ENCODE data around the gene NLRC4. TPM values are rescaled to one million over a fixed set of nuclear protein-coding genes. Genes with fewer than 3 reads are reported as not detected.

Gene NLRC4
- polyA plus RNA-seq, 1 donor (not counting 4 experiments of a cell fraction or from before 2014, with no cell fraction given) = not detected

DNA sequence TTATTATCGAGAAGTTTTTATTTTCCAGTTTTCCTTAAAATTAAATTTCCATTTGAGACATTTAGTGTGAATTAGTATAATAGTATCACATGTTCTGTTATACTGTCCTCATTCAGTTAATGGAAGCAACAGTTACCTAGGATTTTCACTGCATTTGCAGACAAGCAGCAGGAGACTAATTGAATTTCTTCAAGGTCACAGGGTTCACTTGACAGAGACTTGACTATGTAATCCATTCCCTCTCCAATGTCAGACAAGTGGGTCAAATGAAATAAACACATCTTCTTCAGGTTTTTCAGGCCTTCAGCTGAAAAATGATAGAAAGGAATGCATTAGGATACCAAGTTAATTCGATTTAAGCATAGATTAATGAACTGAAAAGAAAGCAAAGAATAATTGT, 26.7 kb downstream of the NLRC4 start:
- peaks cover 0 to 1% of the 10 kb centered on the region in 2 experiments for H3K36me3 ChIP-seq (ENCODE audit: control insufficient read depth in 2 of 2, extremely low read depth in 1 of 2, insufficient read depth in 2 of 2, low read length in 2 of 2)
- no peak overlapping the region for H2AFZ ChIP-seq (ENCODE audit: control insufficient read depth, low read length)
- peaks cover 16% of the 10 kb centered on the region for H3K4me1 ChIP-seq (ENCODE audit: control insufficient read depth, extremely low read depth, insufficient read depth, low read length)
- H4K20me1 ChIP-seq (ENCODE audit: control insufficient read depth, extremely low read depth, insufficient read depth, low read length) = no peaks in the 10 kb centered on the region
- H3K9me1 ChIP-seq (ENCODE audit: control insufficient read depth, extremely low read depth, insufficient read depth, low read length) = no peaks in the 10 kb centered on the region
- no peak for DNase-seq (ENCODE audit: low read depth, low spot score)
- H3K79me2 ChIP-seq (ENCODE audit: control insufficient read depth, insufficient read depth, low read length) = no peaks in the 10 kb centered on the region
- H3K27ac ChIP-seq (ENCODE audit: control insufficient read depth, insufficient read depth, low read length) = no peak overlapping the region
- no peak overlapping the region for H3K9ac ChIP-seq (ENCODE audit: control insufficient read depth, extremely low read depth, insufficient read depth, low read length)
- no peak for TF ChIP-seq EZH2 (IDR thresholded peaks at IDR 0.05; ENCODE audit: low read length)
- TF ChIP-seq, protein P1, sequence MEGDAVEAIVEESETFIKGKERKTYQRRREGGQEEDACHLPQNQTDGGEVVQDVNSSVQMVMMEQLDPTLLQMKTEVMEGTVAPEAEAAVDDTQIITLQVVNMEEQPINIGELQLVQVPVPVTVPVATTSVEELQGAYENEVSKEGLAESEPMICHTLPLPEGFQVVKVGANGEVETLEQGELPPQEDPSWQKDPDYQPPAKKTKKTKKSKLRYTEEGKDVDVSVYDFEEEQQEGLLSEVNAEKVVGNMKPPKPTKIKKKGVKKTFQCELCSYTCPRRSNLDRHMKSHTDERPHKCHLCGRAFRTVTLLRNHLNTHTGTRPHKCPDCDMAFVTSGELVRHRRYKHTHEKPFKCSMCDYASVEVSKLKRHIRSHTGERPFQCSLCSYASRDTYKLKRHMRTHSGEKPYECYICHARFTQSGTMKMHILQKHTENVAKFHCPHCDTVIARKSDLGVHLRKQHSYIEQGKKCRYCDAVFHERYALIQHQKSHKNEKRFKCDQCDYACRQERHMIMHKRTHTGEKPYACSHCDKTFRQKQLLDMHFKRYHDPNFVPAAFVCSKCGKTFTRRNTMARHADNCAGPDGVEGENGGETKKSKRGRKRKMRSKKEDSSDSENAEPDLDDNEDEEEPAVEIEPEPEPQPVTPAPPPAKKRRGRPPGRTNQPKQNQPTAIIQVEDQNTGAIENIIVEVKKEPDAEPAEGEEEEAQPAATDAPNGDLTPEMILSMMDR (optimal IDR thresholded peaks at IDR 0.05 in 1 of 3, IDR thresholded peaks at IDR 0.05 in 1 of 3, conservative IDR thresholded peaks at IDR 0.05 in 1 of 3; ENCODE audit: extremely low read depth in 1 of 3, insufficient read depth in 2 of 3, low read length in 3 of 3) = no peak
- FAIRE-seq = no peak
- no peaks in the 10 kb centered on the region for H3K9me3 ChIP-seq (ENCODE audit: control insufficient read depth, low read depth, low read length)
- no peaks in the 10 kb centered on the region for H3K27me3 ChIP-seq (ENCODE audit: control insufficient read depth, extremely low read depth, insufficient read depth, low read length)
- dilution Hi-C loops (cut with MboI; ENCODE audit: extremely low pct_ligation_motif_present, low sequenced_read_pairs) = no loop called here
- no peak overlapping the region for H3K4me3 ChIP-seq (ENCODE audit: control insufficient read depth in 2 of 3, extremely low read depth in 1 of 3, insufficient read depth in 2 of 3, low read depth in 1 of 3, low read length in 3 of 3)
- no peak overlapping the region for H3K4me2 ChIP-seq (ENCODE audit: control insufficient read depth, extremely low read depth, insufficient read depth, low read depth, low read length)

DNA sequence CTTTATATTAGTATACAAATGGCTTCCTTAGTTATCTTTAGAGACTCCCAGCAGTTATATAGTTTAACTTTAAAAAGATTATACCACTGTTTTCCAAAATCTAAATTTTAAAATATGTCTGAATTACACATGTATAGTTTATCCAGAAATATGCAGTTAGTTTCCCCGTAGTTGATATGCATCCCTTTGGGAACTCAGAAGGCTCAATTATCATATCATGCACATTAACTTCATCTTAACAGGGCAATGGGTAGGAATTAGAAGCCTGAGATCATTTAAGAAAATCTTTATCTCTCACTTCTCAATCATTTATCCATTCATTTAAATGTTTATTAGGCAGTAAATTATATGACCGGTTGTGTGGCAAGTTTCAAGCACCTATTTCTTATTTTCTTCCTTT, 27.2 kb downstream of the NLRC4 start:
- H3K4me1 ChIP-seq (ENCODE audit: control insufficient read depth, extremely low read depth, insufficient read depth, low read length) = peaks cover 16% of the 10 kb centered on the region
- H3K79me2 ChIP-seq (ENCODE audit: control insufficient read depth, insufficient read depth, low read length) = no peaks in the 10 kb centered on the region
- no peaks in the 10 kb centered on the region for H4K20me1 ChIP-seq (ENCODE audit: control insufficient read depth, extremely low read depth, insufficient read depth, low read length)
- H3K9me3 ChIP-seq (ENCODE audit: control insufficient read depth, low read depth, low read length) = no peaks in the 10 kb centered on the region
- no peak overlapping the region for H3K9ac ChIP-seq (ENCODE audit: control insufficient read depth, extremely low read depth, insufficient read depth, low read length)
- no peaks in the 10 kb centered on the region for H3K27me3 ChIP-seq (ENCODE audit: control insufficient read depth, extremely low read depth, insufficient read depth, low read length)
- H3K4me3 ChIP-seq (ENCODE audit: control insufficient read depth in 2 of 3, extremely low read depth in 1 of 3, insufficient read depth in 2 of 3, low read depth in 1 of 3, low read length in 3 of 3) = no peak overlapping the region
- H3K36me3 ChIP-seq (ENCODE audit: control insufficient read depth in 2 of 2, extremely low read depth in 1 of 2, insufficient read depth in 2 of 2, low read length in 2 of 2) = peaks cover 0 to 1% of the 10 kb centered on the region in 2 experiments
- no peak for DNase-seq (ENCODE audit: low read depth, low spot score)
- no peak overlapping the region for H3K4me2 ChIP-seq (ENCODE audit: control insufficient read depth, extremely low read depth, insufficient read depth, low read depth, low read length)
- H2AFZ ChIP-seq (ENCODE audit: control insufficient read depth, low read length) = no peak overlapping the region
- TF ChIP-seq EZH2 (IDR thresholded peaks at IDR 0.05; ENCODE audit: low read length) = no peak
- TF ChIP-seq, protein P1 (optimal IDR thresholded peaks at IDR 0.05 in 1 of 3, IDR thresholded peaks at IDR 0.05 in 1 of 3, conservative IDR thresholded peaks at IDR 0.05 in 1 of 3; ENCODE audit: extremely low read depth in 1 of 3, insufficient read depth in 2 of 3, low read length in 3 of 3) = no peak
- dilution Hi-C loops (cut with MboI; ENCODE audit: extremely low pct_ligation_motif_present, low sequenced_read_pairs) = no loop called here
- no peaks in the 10 kb centered on the region for H3K9me1 ChIP-seq (ENCODE audit: control insufficient read depth, extremely low read depth, insufficient read depth, low read length)
- no peak overlapping the region for H3K27ac ChIP-seq (ENCODE audit: control insufficient read depth, insufficient read depth, low read length)
- no peak for FAIRE-seq

All from keratinocyte (primary cell).